Vagina (tissue), 2 donors: ENCODE results near the gene SPATA21.

Experiments used
- POLR2A ChIP-seq, 2 donors: fragments of 450-650 bp; IDR thresholded peaks; one replicate each; pipeline ENCODE4 v1.6.1; 2017; ENCODE audit warnings: antibody characterized with exemption in 2 of 2, mild to moderate bottlenecking in 2 of 2, moderate library complexity in 2 of 2
- TF ChIP-seq, protein P1 (sequence below), 3 experiments: fragments of 450-650 bp in 2 of 3; fragments of 200-600 bp in 1 of 3; sonication (generic) in 1 of 3; IDR thresholded peaks; one replicate each; pipeline ENCODE4 v1.5.1; 2017 to 2019; ENCODE audit warnings: antibody characterized with exemption in 3 of 3, mild to moderate bottlenecking in 2 of 3, moderate library complexity in 2 of 3

DNA sequence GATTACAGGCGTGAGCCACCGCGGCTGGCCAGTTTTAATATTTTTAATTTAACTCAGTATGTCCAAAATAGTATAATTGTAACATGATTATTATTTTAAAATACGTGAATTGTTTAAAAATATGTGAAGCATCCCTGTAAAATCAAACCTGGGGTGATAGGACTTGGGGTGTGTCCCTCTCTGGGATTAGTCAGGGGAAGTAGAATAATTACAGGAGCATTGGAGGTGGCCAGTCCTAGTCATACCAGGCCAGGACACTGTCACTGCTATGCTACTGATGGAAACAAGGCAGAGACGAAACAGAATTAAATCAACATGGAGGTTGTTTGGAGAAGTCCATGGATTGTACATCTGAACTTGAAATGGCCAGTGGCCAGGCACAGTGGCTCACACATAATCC lies 53.3 kb downstream of the SPATA21 start:
- TF ChIP-seq, protein P1, sequence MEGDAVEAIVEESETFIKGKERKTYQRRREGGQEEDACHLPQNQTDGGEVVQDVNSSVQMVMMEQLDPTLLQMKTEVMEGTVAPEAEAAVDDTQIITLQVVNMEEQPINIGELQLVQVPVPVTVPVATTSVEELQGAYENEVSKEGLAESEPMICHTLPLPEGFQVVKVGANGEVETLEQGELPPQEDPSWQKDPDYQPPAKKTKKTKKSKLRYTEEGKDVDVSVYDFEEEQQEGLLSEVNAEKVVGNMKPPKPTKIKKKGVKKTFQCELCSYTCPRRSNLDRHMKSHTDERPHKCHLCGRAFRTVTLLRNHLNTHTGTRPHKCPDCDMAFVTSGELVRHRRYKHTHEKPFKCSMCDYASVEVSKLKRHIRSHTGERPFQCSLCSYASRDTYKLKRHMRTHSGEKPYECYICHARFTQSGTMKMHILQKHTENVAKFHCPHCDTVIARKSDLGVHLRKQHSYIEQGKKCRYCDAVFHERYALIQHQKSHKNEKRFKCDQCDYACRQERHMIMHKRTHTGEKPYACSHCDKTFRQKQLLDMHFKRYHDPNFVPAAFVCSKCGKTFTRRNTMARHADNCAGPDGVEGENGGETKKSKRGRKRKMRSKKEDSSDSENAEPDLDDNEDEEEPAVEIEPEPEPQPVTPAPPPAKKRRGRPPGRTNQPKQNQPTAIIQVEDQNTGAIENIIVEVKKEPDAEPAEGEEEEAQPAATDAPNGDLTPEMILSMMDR (IDR thresholded peaks at IDR 0.05): no peak
- no peak for TF ChIP-seq POLR2A (IDR thresholded peaks at IDR 0.05)
